Skeletal muscle satellite cell (primary cell): ENCODE data around the gene PPP1R3F.

ENCODE experiments used
- H3K27me3 ChIP-seq: 2 replicates; pipeline ENCODE4 v1.7.0; 2013; ENCODE audit warnings: low read length; ENCODE audit not compliant: control insufficient read depth, insufficient read depth
- H3K36me3 ChIP-seq: 2 replicates; pipeline ENCODE4 v1.7.0; 2013; ENCODE audit warnings: mild to moderate bottlenecking, control low read depth, low read length; ENCODE audit not compliant: insufficient read depth
- H3K4me1 ChIP-seq: 2 replicates; pipeline ENCODE4 v1.7.0; 2013; ENCODE audit warnings: low read length; ENCODE audit not compliant: control insufficient read depth, insufficient read depth
- H3K4me2 ChIP-seq: 2 replicates; pipeline ENCODE4 v1.7.0; 2013; ENCODE audit warnings: mild to moderate bottlenecking, low read length
- H3K4me3 ChIP-seq: 2 replicates; pipeline ENCODE4 v1.7.0; 2013; ENCODE audit warnings: low read length
- H3K9ac ChIP-seq: 2 replicates; pipeline ENCODE4 v1.7.0; 2013; ENCODE audit warnings: mild to moderate bottlenecking, low read depth, low read length, moderate library complexity
- H3K9me3 ChIP-seq: replicated peaks from 2 replicates; pipeline ENCODE4 v1.7.0; 2013; ENCODE audit warnings: mild to moderate bottlenecking, control low read depth, low read length

The PPP1R3F gene

DNA sequence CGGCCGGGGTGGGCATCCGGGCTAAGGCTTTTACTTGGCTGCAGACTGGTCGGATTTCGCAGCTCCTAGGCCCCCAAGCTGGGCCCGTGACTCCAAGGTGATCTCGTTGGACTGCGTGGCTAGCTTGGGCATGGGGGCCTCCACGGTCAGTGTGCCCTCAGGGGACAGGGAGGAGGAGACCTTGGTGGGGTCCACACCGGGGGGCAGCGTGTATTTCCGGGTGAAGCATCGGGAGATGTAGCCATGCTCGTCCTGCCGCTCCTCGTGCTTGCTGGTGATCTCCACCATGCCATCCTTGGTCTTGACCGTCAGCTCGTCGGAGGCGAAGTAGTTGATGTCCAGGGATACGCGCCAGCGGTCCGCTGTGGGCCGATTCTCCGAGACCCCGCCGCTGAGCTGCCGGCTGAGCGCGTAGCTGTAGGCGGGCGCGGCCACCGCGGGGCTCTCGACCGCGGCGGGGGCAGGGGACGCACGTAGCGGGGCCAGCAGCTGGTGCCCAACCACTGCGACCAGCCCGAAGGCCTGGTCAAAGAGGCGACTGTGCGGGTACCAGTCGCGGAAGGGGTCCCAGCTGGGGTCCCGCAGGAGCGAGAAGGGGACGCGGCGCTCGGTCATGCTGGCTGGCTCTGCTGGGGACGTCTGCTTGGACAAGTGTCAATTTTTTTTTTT lies 35.6 kb upstream of the PPP1R3F start:
- no peak overlapping the region for H3K4me2 ChIP-seq
- H3K9ac ChIP-seq: no peak overlapping the region
- no peaks in the 10 kb centered on the region for H3K4me1 ChIP-seq
- no peaks in the 10 kb centered on the region for H3K27me3 ChIP-seq
- H3K36me3 ChIP-seq: no peaks in the 10 kb centered on the region
- H3K9me3 ChIP-seq: no peaks in the 10 kb centered on the region
- H3K4me3 ChIP-seq: no peak overlapping the region

DNA sequence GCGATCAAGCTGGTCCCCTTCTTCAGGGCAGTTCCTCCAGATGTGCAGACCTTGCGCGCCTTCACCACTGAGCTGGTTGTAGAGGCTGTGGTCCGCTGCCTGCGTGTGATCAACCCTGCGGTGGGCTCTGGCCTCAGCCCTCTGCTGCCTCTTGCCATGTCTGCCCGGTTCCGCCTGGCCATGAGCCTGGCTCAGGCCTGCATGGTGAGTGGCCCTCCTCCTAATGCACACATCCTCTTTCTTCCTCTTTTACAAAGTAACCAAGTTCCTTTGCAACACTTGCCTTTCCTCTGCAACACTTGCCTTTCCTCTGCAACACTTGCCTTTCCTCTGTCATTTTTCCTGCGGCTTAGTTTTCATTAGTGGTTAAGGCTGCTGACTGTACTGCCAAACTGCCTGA lies 32.5 kb upstream of the PPP1R3F start:
- H3K4me1 ChIP-seq: no peaks in the 10 kb centered on the region
- H3K4me2 ChIP-seq: no peak overlapping the region
- no peaks in the 10 kb centered on the region for H3K36me3 ChIP-seq
- H3K27me3 ChIP-seq: no peaks in the 10 kb centered on the region
- no peak overlapping the region for H3K9ac ChIP-seq
- H3K9me3 ChIP-seq: no peaks in the 10 kb centered on the region
- H3K4me3 ChIP-seq: no peak overlapping the region

DNA sequence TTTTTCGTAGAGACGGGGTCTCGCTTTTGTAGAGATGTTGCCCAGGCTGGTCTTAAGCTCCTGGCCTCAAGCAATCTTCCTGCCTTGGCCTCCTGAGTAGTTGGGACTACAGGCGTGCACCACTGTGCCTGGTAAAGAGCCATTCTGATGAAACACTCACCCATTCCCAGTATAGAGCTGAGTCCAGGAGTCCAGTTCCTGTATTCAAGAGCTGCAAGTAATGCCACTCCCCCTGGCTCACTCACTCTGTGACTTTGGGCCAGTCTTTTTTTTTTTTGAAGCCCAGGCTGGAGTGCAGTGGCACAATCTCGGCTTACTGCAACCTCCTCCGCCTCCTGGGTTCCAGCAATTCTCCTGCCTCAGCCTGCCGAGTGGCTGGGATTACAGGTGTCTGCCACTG lies 30.9 kb upstream of the PPP1R3F start:
- Histone ChIP-seq H3K4me2 (no peak overlapping the region), H3K4me3 (no peak overlapping the region), H3K27me3 (no peaks in the 10 kb centered on the region), H3K36me3 (no peaks in the 10 kb centered on the region), H3K9ac (no peak overlapping the region), H3K4me1 (no peaks in the 10 kb centered on the region), H3K9me3 (no peaks in the 10 kb centered on the region)

DNA sequence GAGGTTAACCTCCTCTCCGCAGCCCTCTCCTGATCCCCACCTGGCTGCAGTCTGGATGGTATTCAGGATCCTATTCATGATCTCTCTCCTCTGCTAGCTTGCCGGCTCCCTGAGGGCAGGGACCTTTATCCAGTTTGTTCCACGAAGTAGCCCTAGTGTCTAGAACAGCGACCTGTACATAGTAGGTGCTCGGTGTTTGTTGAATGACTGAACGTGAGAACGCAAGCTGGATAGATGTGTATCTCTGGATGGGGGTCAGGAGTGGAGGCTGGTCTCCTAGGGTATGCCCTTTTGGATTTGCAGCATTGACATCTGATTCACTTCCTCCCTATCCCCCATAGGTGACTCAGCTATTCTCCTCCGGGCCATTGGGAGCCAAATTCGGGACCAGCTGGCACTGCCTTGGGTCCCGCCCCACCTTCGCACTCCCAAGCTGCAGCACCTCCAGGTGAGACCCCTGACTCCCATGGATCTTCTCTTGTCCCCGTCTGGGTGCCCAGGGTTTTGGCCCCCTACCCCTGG lies 27.0 kb upstream of the PPP1R3F start:
- H3K9me3 ChIP-seq: no peaks in the 10 kb centered on the region
- H3K27me3 ChIP-seq: no peaks in the 10 kb centered on the region
- H3K4me3 ChIP-seq: no peak overlapping the region
- no peaks in the 10 kb centered on the region for H3K4me1 ChIP-seq
- H3K4me2 ChIP-seq: no peak overlapping the region
- H3K9ac ChIP-seq: no peak overlapping the region
- no peaks in the 10 kb centered on the region for H3K36me3 ChIP-seq

DNA sequence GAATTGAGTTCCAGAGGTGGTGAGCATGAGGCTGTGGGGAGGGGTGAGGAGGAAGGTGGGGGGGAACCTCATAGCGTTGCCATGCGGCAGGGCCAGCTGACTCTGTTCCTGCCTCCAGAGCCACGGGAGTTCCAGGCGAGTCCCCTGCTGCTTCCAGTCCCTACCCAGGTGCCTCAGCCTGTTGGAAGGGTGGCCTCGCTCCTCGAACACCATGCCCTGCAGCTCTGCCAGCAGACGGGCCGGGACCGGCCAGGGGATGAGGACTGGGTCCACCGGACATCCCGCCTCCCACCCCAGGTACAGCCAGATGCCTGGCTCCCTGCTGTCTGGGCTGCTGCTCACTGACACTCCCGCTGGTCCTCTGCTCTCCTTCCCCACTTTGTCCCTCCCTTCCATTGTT lies 26.4 kb upstream of the PPP1R3F start:
- Histone ChIP-seq H3K9me3 (no peaks in the 10 kb centered on the region), H3K9ac (no peak overlapping the region), H3K4me3 (no peak overlapping the region), H3K4me2 (no peak overlapping the region), H3K4me1 (no peaks in the 10 kb centered on the region), H3K36me3 (no peaks in the 10 kb centered on the region), H3K27me3 (no peaks in the 10 kb centered on the region)

DNA sequence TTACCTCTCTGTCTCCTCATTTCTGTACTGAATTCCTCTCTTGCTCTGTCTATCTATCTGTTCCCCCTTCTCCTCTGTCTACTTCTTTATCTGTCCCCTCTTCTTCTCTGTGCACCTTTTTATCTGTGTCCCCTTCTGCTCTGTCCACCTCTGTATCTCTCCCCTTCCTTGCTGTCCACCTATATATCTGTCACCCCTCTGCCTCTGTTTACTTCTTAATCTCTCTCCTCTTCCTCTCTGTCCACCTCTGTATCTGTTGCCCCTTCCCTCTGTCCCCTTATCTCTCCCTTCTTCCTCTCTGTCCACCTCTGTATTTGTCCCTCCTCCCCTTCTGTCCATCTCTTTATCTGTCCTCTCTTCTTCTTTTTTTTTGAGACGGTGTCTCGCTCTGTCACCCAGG lies 25.4 kb upstream of the PPP1R3F start:
- no peak overlapping the region for H3K4me2 ChIP-seq
- no peaks in the 10 kb centered on the region for H3K9me3 ChIP-seq
- peaks cover 8% of the 10 kb centered on the region for H3K36me3 ChIP-seq
- H3K27me3 ChIP-seq: no peaks in the 10 kb centered on the region
- no peaks in the 10 kb centered on the region for H3K4me1 ChIP-seq
- no peak overlapping the region for H3K4me3 ChIP-seq
- H3K9ac ChIP-seq: no peak overlapping the region

DNA sequence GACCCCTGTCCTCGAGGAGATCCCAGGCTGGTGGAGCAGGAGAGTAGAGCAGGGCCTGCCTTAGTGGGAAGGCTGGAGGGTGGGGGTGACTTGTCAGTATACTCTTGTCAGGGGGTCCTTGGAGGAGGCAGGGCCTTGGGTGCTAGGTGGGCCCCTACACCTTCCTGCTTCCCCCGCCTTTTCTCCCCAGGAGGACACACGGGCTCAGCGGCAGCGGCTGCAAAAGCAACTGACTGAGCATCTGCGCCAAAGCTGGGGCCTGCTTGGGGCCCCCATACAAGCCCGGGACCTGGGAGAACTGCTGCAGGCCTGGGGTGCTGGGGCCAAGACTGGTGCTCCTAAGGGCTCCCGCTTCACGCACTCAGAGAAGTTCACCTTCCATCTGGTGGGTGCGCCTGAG lies 23.1 kb upstream of the PPP1R3F start:
- Histone ChIP-seq H3K4me2 (no peak overlapping the region), H3K4me3 (no peak overlapping the region), H3K4me1 (no peaks in the 10 kb centered on the region), H3K27me3 (no peaks in the 10 kb centered on the region), H3K9ac (no peak overlapping the region), H3K9me3 (no peaks in the 10 kb centered on the region), H3K36me3 (peaks cover 8% of the 10 kb centered on the region)

DNA sequence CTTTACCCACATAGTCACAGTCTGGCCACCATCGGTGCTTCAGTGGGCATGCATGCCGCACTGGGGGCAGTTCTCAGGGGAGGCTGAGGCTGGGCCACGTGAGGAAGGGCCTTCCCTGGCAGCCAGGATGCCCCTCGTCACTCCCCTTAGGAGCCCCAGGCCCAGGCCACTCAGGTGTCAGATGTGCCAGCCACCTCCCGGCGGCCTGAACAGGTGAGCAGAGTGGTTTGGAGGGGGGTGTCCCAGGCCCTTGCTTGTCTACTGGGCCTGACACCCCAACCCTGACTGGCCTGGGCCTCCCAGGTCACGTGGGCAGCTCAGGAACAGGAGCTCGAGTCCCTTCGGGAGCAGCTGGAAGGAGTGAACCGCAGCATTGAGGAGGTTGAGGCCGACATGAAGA lies 22.2 kb upstream of the PPP1R3F start:
- no peak overlapping the region for H3K4me2 ChIP-seq
- H3K9me3 ChIP-seq: no peaks in the 10 kb centered on the region
- no peaks in the 10 kb centered on the region for H3K27me3 ChIP-seq
- H3K9ac ChIP-seq: no peak overlapping the region
- peaks cover 8% of the 10 kb centered on the region for H3K36me3 ChIP-seq
- H3K4me3 ChIP-seq: no peak overlapping the region
- H3K4me1 ChIP-seq: no peaks in the 10 kb centered on the region

DNA sequence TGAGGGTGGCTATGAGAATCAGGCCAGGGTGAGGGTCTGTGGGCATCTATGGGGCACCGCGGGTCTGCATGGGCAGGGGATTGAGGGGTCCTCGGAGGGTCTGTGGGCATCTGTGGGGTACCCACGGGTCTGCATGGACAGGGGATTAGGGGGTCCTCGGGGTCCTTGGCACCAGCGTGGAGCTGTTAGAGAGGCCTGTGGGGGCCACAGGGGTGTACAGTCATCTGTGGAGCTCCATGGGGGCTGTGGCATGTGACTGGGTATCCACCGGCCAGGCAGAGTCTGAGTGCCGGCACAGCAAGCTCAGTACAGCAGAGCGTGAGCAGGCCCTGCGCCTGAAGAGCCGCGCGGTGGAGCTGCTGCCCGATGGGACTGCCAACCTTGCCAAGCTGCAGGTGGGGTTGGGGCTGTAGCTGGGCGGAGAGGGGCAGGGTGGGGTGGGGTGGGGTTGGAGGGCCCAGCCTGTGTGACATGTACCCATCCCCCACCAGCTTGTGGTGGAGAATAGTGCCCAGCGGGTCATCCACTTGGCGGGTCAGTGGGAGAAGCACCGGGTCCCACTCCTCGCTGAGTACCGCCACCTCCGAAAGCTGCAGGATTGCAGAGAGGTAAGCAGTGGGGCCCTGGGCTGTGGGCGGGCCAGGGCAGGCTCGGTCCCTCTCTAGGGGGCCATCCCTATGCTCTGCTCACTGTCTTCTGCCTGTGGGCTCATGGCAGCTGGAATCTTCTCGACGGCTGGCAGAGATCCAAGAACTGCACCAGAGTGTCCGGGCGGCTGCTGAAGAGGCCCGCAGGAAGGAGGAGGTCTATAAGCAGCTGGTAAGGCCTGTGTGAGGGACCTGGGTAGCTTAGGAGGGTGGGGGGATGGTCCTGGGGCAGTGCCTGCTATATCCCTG lies 21.4 kb upstream of the PPP1R3F start:
- Histone ChIP-seq H3K9me3 (no peaks in the 10 kb centered on the region), H3K4me1 (no peaks in the 10 kb centered on the region), H3K36me3 (peaks cover 8% of the 10 kb centered on the region), H3K27me3 (no peaks in the 10 kb centered on the region), H3K4me2 (no peak overlapping the region), H3K4me3 (no peak overlapping the region), H3K9ac (no peak overlapping the region)

DNA sequence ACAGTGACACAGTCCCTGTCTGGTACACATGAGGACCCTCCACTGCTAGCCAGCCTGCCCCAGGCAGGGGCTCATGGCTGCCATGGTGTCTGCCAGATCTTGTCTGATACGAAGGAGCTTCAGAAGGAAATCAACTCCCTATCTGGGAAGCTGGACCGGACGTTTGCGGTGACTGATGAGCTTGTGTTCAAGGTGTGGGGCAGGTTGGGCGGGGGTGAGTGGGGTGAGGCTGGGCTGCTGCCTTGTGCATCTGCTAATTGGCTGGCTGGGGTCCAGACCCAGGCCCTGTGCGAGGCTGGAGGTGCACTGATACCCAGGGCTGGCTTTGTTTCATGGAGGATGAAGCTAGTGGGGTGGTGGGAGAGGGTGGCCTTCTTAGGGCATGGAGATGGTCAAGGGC lies 20.5 kb upstream of the PPP1R3F start:
- no peaks in the 10 kb centered on the region for H3K9me3 ChIP-seq
- H3K27me3 ChIP-seq: no peaks in the 10 kb centered on the region
- no peak overlapping the region for H3K9ac ChIP-seq
- no peaks in the 10 kb centered on the region for H3K4me1 ChIP-seq
- H3K36me3 ChIP-seq: peaks cover 8% of the 10 kb centered on the region
- no peak overlapping the region for H3K4me2 ChIP-seq
- H3K4me3 ChIP-seq: no peak overlapping the region

DNA sequence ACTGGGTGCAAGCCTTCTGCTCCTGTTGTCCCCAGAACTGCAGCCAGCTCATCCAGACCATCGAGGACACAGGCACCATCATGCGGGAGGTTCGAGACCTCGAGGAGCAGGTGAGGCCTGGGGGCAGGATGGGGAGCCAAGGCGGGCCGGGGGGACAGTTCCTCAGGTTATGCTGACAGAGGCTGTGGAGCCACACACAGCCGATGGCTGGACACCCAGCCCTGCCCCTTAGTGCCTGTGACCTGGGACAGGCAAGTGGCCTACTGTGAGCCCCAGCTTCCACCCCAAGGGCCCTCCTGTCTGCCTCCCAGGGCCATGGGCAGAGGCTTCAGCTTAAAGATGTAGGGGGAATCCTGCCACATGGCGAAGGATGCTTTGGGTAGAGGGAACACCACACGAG lies 20.0 kb upstream of the PPP1R3F start:
- Histone ChIP-seq H3K27me3 (no peaks in the 10 kb centered on the region), H3K36me3 (peaks cover 8% of the 10 kb centered on the region), H3K4me1 (no peaks in the 10 kb centered on the region)

More for the DNA sequence above, 20.0 kb upstream of the PPP1R3F start:
- Histone ChIP-seq H3K4me2 (no peak overlapping the region), H3K9ac (no peak overlapping the region), H3K4me3 (no peak overlapping the region), H3K9me3 (no peaks in the 10 kb centered on the region)
